Measurements from ENCODE around the gene SLC2A6. TPM values are rescaled to one million over a fixed set of nuclear protein-coding genes. Genes with fewer than 3 reads are reported as not detected.

Gene SLC2A6
- polyA plus RNA-seq, 4 donors, result 0.89 to 2.5 (median 1.5) TPM

DNA sequence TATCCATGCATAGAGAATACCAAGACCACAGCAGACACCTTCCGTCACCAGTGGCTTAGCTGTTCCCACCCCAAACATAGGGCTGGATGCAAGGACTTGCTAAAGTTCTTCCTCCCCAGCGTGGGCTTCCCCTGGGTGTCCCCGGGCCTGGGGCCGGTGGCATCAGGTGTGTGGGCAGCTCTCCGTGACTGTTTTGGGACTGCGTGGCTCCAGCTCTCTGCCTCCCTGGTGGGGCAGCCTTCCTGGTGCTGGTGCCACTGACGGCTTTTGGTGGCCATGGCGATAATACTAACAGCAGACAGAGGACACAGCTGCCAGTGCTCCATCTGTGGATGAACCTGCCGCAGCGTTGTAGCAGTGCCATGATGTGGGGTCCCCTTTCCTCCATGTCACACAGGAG is 14.3 kb downstream of the SLC2A6 start:
- peaks cover 0 to 14% (median 0%) of the 10 kb centered on the region in 3 donors for H3K4me1 ChIP-seq (ENCODE audit: control insufficient read depth in 3 of 3, insufficient read depth in 2 of 3, low read depth in 1 of 3, low read length in 2 of 3)
- H3K27ac ChIP-seq (ENCODE audit: low read depth in 1 of 3, low read length in 2 of 3), result no peak overlapping the region
- no peak for FAIRE-seq
- no peak for DNase-seq
- no peaks in the 10 kb centered on the region for H3K9me3 ChIP-seq (ENCODE audit: control insufficient read depth in 2 of 2, insufficient read depth in 1 of 2, low read depth in 1 of 2, low read length in 1 of 2)
- peaks cover 0 to 67% (median 0%) of the 10 kb centered on the region in 3 donors for H3K36me3 ChIP-seq (ENCODE audit: control insufficient read depth in 3 of 3, insufficient read depth in 2 of 3, low read depth in 1 of 3, low read length in 3 of 3)
- H3K27me3 ChIP-seq (ENCODE audit: control insufficient read depth in 3 of 3, insufficient read depth in 3 of 3, low read length in 3 of 3), result no peaks in the 10 kb centered on the region
- 90 to 93% (median 92%) methylated on average over 10 of the region's 10 CpGs for WGBS, 3 donors
- no peak overlapping the region for H3K4me3 ChIP-seq (ENCODE audit: low read depth in 1 of 3, low read length in 3 of 3)

DNA sequence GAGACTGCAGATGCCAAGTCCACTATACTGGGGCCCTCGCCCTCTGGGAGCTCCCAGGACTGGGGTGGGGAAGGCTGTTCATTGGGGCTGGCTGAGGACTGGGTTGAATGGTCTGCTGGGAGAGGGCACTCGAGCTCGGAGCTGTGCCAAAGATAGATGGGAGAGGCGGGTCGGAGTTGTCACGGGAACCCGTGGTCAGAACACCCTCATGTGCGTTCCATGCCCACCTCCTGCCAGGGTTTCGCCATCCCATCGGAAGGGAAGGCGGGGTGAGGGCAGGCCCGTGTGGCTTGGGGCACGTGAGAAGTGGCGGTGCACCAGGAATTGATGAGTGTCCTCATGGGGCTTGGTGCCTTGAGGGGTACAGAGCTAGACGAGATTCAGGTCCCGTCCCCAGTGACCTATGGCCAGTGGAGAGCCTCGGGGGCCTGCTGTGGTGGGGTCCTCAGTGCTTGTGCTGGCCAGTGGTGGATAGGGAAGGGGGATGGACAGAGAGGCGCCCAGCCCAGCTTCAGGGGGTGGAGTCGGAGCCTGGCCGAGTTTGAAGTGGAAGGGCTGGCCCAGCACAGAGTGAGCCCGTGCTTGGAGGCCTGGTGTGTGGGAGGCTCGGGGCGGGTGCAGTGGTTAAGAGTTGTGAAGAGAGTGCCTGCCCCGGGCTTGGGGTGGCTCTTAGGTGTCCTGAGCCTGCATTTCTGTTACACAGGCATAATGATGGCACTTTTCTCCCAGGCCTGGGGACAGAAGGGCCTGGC is 14.9 kb downstream of the SLC2A6 start:
- WGBS, 3 donors, result 84 to 88% (median 88%) methylated on average over 24 of the region's 24 CpGs
- no peaks in the 10 kb centered on the region for H3K9me3 ChIP-seq (ENCODE audit: control insufficient read depth in 2 of 2, insufficient read depth in 1 of 2, low read depth in 1 of 2, low read length in 1 of 2)
- no peak overlapping the region for H3K4me3 ChIP-seq (ENCODE audit: low read depth in 1 of 3, low read length in 3 of 3)
- no peak overlapping the region for H3K27ac ChIP-seq (ENCODE audit: low read depth in 1 of 3, low read length in 2 of 3)
- H3K27me3 ChIP-seq (ENCODE audit: control insufficient read depth in 3 of 3, insufficient read depth in 3 of 3, low read length in 3 of 3), result no peaks in the 10 kb centered on the region
- no peak for FAIRE-seq
- peaks cover 0 to 17% (median 0%) of the 10 kb centered on the region in 3 donors for H3K4me1 ChIP-seq (ENCODE audit: control insufficient read depth in 3 of 3, insufficient read depth in 2 of 3, low read depth in 1 of 3, low read length in 2 of 3)
- peaks cover 0 to 61% (median 0%) of the 10 kb centered on the region in 3 donors for H3K36me3 ChIP-seq (ENCODE audit: control insufficient read depth in 3 of 3, insufficient read depth in 2 of 3, low read depth in 1 of 3, low read length in 3 of 3)
- no peak for DNase-seq

DNA sequence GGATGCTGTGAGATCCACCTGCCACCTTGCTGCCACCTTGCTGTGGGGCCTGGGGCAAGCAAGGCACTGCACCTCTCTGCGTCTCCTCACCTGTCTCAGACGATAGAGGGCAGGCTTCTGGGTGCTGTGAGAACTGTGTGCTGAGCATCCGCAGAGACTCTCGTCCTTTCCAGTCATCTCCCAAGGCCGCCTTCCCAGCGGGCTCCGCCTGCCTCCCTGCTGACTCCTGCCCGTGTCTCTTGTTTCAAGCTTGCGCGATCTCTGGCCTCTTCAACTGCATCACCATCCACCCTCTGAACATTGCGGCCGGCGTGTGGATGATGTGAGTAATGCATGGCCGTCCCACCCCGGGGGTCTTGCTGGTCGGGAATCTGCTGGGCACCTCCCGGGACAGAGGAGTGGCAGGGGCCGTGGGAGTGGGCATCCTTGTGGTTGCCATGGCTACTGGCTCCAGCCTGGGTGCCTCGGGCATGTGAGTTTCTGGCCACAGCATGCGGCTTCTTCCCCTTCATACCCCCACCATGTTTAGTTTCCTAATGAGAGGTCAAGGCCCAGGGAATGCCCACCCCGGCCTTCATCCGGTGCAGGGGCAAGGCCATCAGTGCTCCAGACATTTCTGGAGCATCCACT is 15.6 kb downstream of the SLC2A6 start:
- H3K4me1 ChIP-seq (ENCODE audit: control insufficient read depth in 3 of 3, insufficient read depth in 2 of 3, low read depth in 1 of 3, low read length in 2 of 3), result peaks cover 0 to 18% (median 0%) of the 10 kb centered on the region in 3 donors
- 86 to 90% (median 87%) methylated on average over 22 of the region's 22 CpGs for WGBS, 3 donors
- FAIRE-seq (no peak), DNase-seq (peak in 1 of 2 donors; percentile 21)
- no peak overlapping the region for H3K4me3 ChIP-seq (ENCODE audit: low read depth in 1 of 3, low read length in 3 of 3)
- H3K36me3 ChIP-seq (ENCODE audit: control insufficient read depth in 3 of 3, insufficient read depth in 2 of 3, low read depth in 1 of 3, low read length in 3 of 3), result peaks cover 0 to 55% (median 0%) of the 10 kb centered on the region in 3 donors
- no peaks in the 10 kb centered on the region for H3K27me3 ChIP-seq (ENCODE audit: control insufficient read depth in 3 of 3, insufficient read depth in 3 of 3, low read length in 3 of 3)
- H3K27ac ChIP-seq (ENCODE audit: low read depth in 1 of 3, low read length in 2 of 3), result no peak overlapping the region
- no peaks in the 10 kb centered on the region for H3K9me3 ChIP-seq (ENCODE audit: control insufficient read depth in 2 of 2, insufficient read depth in 1 of 2, low read depth in 1 of 2, low read length in 1 of 2)

DNA sequence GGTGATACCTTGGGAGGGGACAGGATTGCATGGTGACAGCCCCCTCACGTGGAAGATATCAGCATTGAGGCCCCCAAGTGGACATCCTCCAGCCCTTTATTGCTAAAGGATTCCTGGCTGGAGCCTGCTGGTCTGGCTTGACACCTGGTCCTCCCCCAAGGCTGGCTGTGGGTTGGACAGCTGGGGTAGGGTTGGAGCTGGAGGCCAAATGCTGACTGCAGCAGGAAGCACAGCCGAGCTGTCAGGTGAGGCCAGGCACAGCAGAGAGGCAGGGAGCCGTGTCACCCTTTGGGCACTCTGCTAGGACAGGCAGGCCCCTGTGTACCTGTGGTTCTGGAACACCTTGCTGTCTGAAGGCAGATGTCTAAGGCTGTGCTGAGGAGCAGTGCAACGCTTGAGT is 16.9 kb downstream of the SLC2A6 start:
- Histone ChIP-seq H3K36me3 (ENCODE audit: control insufficient read depth in 3 of 3, insufficient read depth in 2 of 3, low read depth in 1 of 3, low read length in 3 of 3) (peaks cover 0 to 45% (median 0%) of the 10 kb centered on the region in 3 donors), H3K9me3 (ENCODE audit: control insufficient read depth in 2 of 2, insufficient read depth in 1 of 2, low read depth in 1 of 2, low read length in 1 of 2) (no peaks in the 10 kb centered on the region), H3K27ac (ENCODE audit: low read depth in 1 of 3, low read length in 2 of 3) (no peak overlapping the region), H3K27me3 (ENCODE audit: control insufficient read depth in 3 of 3, insufficient read depth in 3 of 3, low read length in 3 of 3) (no peaks in the 10 kb centered on the region), H3K4me3 (ENCODE audit: low read depth in 1 of 3, low read length in 3 of 3) (no peak overlapping the region), H3K4me1 (ENCODE audit: control insufficient read depth in 3 of 3, insufficient read depth in 2 of 3, low read depth in 1 of 3, low read length in 2 of 3) (peaks cover 0 to 18% (median 0%) of the 10 kb centered on the region in 3 donors)
- no peak for DNase-seq
- no peak for FAIRE-seq
- 62 to 71% (median 69%) methylated on average over 4 of the region's 4 CpGs for WGBS, 3 donors

DNA sequence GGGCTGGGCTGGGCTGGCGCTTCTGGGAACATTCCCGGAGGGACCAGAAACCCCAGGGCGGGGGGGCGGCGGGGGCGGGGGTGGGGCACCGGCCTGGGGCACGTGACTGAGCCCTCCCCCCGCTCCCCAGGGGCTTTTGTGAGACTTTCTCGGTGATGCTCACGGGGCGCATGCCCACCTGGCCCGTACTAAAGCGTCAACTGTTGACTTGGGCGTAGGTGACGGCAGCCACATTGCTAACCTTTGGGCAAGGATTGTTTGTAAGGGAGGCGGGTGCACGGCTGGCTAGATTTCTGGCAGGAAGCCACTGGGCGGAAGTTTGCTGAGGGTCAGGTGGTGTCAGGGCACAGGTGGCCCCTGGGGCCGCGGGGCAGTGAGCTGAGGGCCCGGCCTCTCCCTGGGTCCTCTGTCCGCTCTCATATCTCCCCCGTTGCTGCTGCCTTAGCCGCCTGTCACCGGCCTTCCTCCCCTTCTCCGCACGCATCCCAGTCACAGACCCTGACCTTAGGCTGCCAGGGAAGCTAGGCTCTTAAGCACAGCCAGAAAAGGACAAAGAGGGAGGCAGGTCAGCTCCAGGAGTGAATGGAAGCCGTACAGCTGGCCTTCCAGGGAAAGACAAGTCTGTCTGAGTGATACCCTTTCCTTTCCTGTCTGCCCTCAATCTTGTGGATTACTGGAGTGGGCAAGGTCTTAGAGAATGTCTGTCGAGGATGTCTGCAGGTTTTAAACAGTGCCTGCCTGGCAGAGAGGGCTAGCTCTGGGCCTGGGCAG is 18.3 kb downstream of the SLC2A6 start:
- Histone ChIP-seq H3K27me3 (ENCODE audit: control insufficient read depth in 3 of 3, insufficient read depth in 3 of 3, low read length in 3 of 3) (no peaks in the 10 kb centered on the region), H3K36me3 (ENCODE audit: control insufficient read depth in 3 of 3, insufficient read depth in 2 of 3, low read depth in 1 of 3, low read length in 3 of 3) (peaks cover 0 to 48% (median 0%) of the 10 kb centered on the region in 3 donors), H3K9me3 (ENCODE audit: control insufficient read depth in 2 of 2, insufficient read depth in 1 of 2, low read depth in 1 of 2, low read length in 1 of 2) (no peaks in the 10 kb centered on the region), H3K4me3 (ENCODE audit: low read depth in 1 of 3, low read length in 3 of 3) (peak overlapping the region; percentile 57 to 83 (median 78)), H3K4me1 (ENCODE audit: control insufficient read depth in 3 of 3, insufficient read depth in 2 of 3, low read depth in 1 of 3, low read length in 2 of 3) (peaks cover 0 to 18% (median 0%) of the 10 kb centered on the region in 3 donors), H3K27ac (ENCODE audit: low read depth in 1 of 3, low read length in 2 of 3) (peak overlapping the region; percentile 91 to 99 (median 94))
- FAIRE-seq (no peak), DNase-seq (peak; percentile 88 to 92)
- 2 to 13% (median 8%) methylated on average over 22 to 30 of the region's 30 CpGs for WGBS, 3 donors

DNA sequence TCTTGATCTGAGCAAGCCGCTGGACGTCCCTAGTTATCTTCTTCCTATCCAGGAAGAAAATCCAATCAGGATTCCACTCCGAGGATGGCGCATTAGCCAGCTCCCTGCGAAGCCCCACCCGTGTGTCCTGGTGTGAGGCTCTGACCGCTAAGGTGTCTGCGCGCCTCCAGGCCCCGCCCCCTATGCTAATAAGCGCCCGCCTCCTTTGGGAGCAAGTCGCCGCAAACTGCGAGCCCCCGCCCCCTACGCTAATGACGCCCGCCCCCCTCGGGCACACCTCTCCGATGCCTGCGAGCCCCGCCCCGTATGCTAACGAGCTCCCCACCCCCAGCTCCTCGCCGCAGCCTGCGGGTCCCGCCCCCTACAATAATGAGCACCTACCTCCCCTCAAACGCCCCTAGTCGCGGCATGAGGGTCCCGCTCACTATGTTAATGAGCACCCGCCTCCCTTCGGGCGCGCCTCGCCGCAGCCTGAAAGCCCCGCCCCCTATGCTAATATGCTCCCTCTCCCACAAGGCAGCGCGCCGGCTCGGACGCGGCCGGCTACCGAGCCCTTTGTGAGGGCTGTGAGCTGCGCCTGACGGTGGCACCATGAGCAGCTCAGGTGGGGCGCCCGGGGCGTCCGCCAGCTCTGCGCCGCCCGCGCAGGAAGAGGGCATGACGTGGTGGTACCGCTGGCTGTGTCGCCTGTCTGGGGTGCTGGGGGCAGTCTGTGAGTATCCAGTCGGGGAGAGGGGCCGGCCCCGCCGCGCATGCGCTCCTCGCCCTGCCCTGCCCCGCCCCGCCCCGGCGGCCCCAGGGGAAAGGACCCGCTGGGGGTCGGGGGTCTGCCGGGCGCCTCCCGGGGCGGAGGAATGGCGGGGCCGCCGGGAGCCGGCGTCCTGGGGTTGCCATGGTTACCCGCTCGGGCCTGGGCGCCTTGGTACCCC is 19.2 kb downstream of the SLC2A6 start, which contains the start of gene CACFD1:
Gene CACFD1 (plus strand): TSS at position 503 of the 929 bp plus-strand sequence. CDS start 89 bp downstream, at position 592.
- Histone ChIP-seq H3K27me3 (ENCODE audit: control insufficient read depth in 3 of 3, insufficient read depth in 3 of 3, low read length in 3 of 3) (no peaks in the 10 kb centered on the region), H3K36me3 (ENCODE audit: control insufficient read depth in 3 of 3, insufficient read depth in 2 of 3, low read depth in 1 of 3, low read length in 3 of 3) (peaks cover 0 to 44% (median 0%) of the 10 kb centered on the region in 3 donors), H3K9me3 (ENCODE audit: control insufficient read depth in 2 of 2, insufficient read depth in 1 of 2, low read depth in 1 of 2, low read length in 1 of 2) (no peaks in the 10 kb centered on the region), H3K4me3 (ENCODE audit: low read depth in 1 of 3, low read length in 3 of 3) (peak within 1 kb of the TSS; percentile 57 to 83 (median 78)), H3K4me1 (ENCODE audit: control insufficient read depth in 3 of 3, insufficient read depth in 2 of 3, low read depth in 1 of 3, low read length in 2 of 3) (peaks cover 0 to 18% (median 0%) of the 10 kb centered on the region in 3 donors), H3K27ac (ENCODE audit: low read depth in 1 of 3, low read length in 2 of 3) (peak within 1 kb of the TSS; percentile 91 to 99 (median 94))
- FAIRE-seq, result no peak
- 0 to 1% (median 0%) methylated on average over 61 to 86 of the region's 86 CpGs for WGBS, 3 donors
- peak; percentile 96 to 98 for DNase-seq

DNA sequence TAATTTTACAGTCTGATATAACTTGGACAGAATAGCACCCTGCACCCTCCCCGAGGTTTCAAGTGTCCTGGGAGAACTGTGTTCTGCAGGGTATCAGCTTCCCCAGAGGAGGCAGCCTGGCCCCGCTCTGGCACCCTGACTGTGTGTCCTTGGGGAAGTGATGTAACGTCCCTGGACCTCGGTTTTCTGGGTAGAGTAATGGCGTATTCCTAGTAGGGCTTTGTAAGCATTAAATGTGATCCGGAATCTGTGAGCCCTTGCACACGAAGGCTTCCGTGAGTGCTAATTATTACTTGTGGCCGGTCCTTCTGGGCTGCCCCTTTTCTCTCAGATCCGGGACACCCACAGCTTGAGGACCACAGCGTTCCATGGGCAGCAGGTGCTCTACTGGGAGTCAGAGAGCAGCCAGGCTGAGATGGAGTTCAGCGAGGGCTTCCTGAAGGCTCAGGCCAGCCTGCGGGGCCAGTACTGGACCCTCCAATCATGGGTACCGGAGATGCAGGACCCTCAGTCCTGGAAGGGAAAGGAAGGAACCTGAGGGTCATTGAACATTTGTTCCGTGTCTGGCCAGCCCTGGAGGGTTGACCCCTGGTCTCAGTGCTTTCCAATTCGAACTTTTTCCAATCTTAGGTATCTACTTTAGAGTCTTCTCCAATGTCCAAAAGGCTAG is 20.1 kb downstream of the SLC2A6 start:
- Histone ChIP-seq H3K4me1 (ENCODE audit: control insufficient read depth in 3 of 3, insufficient read depth in 2 of 3, low read depth in 1 of 3, low read length in 2 of 3) (peaks cover 0 to 18% (median 0%) of the 10 kb centered on the region in 3 donors), H3K4me3 (ENCODE audit: low read depth in 1 of 3, low read length in 3 of 3) (peak overlapping the region in 1 of 3 donors; percentile 83), H3K36me3 (ENCODE audit: control insufficient read depth in 3 of 3, insufficient read depth in 2 of 3, low read depth in 1 of 3, low read length in 3 of 3) (peaks cover 0 to 34% (median 0%) of the 10 kb centered on the region in 3 donors), H3K9me3 (ENCODE audit: control insufficient read depth in 2 of 2, insufficient read depth in 1 of 2, low read depth in 1 of 2, low read length in 1 of 2) (no peaks in the 10 kb centered on the region), H3K27me3 (ENCODE audit: control insufficient read depth in 3 of 3, insufficient read depth in 3 of 3, low read length in 3 of 3) (no peaks in the 10 kb centered on the region), H3K27ac (ENCODE audit: low read depth in 1 of 3, low read length in 2 of 3) (peak overlapping the region in 1 of 3 donors; percentile 7)
- FAIRE-seq, result no peak
- DNase-seq, result no peak
- 54 to 78% (median 62%) methylated on average over 16 of the region's 16 CpGs for WGBS, 3 donors

All from small intestine (tissue), 7 donors.